ENCODE data around the gene EIF1B. TPM values are rescaled to one million over a fixed set of nuclear protein-coding genes. Genes with fewer than 3 reads are reported as not detected.

Gene EIF1B
- total RNA-seq, 4 donors from 2014 or later = 5.2 to 90.2 (median 25.2) TPM

DNA sequence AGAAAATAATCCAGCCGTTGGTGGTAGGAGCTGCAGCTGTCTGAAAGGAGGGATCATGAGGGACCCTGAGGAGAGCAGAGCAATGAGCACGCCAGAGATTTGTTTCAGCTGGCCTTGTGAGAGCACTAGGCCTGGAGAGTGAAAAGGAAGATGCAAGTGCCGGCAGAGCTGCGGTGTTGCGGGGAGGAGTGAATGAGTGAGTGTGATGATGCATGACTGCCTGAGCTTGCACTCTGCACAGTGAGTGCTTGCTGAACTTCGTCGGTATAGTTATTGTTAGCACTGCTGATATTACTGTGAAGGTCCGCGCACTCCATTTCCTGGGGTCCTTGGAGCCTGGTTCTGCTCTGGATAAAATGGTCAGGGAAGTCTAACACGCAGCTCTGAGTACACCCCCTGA is 23.2 kb downstream of the EIF1B start:
- H3K9me3 ChIP-seq = no peaks in the 10 kb centered on the region
- no peak overlapping the region for H3K27ac ChIP-seq
- no peaks in the 10 kb centered on the region for H3K4me1 ChIP-seq
- H3K4me3 ChIP-seq = no peak overlapping the region
- WGBS, 2 donors (ENCODE audit: low coverage in 1 of 2) = 85 to 96% methylated on average over 4 to 10 of the region's 10 CpGs
- in situ Hi-C loops (cut with MboI; ENCODE audit: low pct_ligation_motif_present in 1 of 4, low pct_unique_long_range_greater_than_20kb in 1 of 4, low sequenced_read_pairs in 3 of 4) = loop anchor here (25.0 kb wide), 2 partner anchors 255 to 1555 kb away; no protein-coding TSS in a partner anchor
- H3K27me3 ChIP-seq = no peaks in the 10 kb centered on the region
- TF ChIP-seq POLR2A (IDR thresholded peaks at IDR 0.05) (no peak), POLR2AphosphoS5 (IDR thresholded peaks at IDR 0.05) (no peak), EP300 (IDR thresholded peaks at IDR 0.05; ENCODE audit: low read depth) (no peak)
- TF ChIP-seq, protein P1, sequence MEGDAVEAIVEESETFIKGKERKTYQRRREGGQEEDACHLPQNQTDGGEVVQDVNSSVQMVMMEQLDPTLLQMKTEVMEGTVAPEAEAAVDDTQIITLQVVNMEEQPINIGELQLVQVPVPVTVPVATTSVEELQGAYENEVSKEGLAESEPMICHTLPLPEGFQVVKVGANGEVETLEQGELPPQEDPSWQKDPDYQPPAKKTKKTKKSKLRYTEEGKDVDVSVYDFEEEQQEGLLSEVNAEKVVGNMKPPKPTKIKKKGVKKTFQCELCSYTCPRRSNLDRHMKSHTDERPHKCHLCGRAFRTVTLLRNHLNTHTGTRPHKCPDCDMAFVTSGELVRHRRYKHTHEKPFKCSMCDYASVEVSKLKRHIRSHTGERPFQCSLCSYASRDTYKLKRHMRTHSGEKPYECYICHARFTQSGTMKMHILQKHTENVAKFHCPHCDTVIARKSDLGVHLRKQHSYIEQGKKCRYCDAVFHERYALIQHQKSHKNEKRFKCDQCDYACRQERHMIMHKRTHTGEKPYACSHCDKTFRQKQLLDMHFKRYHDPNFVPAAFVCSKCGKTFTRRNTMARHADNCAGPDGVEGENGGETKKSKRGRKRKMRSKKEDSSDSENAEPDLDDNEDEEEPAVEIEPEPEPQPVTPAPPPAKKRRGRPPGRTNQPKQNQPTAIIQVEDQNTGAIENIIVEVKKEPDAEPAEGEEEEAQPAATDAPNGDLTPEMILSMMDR (IDR thresholded peaks at IDR 0.05) = no peak
- no peak for DNase-seq
- intact Hi-C loops (cut with DNase I; ENCODE audit: low total_unique reads) = no loop called here
- no peaks in the 10 kb centered on the region for H3K36me3 ChIP-seq

DNA sequence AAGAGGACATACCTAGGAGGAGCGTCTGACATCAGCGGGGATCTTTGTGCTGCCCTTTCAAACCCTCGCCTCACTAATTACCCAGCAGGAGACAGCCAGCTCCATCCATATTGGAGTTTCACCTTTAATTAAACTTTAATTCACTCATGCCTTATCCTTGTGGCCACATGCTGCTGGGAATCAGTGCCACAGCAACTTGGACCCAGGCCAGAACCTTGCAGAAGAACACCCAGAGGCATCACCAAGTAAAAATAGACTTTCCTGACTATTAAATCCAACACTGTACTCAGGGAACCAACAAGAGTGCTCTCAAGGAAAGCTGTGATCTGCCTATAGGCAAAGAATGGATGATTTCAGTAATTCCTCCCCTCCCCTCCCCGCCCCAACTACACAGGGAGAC is 23.9 kb downstream of the EIF1B start:
- in situ Hi-C loops (cut with MboI; ENCODE audit: low pct_ligation_motif_present in 1 of 4, low pct_unique_long_range_greater_than_20kb in 1 of 4, low sequenced_read_pairs in 3 of 4) = loop anchor here (25.0 kb wide), 2 partner anchors 254 to 1554 kb away; no protein-coding TSS in a partner anchor
- H3K4me3 ChIP-seq = no peak overlapping the region
- no peaks in the 10 kb centered on the region for H3K27me3 ChIP-seq
- H3K4me1 ChIP-seq = no peaks in the 10 kb centered on the region
- intact Hi-C loops (cut with DNase I; ENCODE audit: low total_unique reads) = no loop called here
- H3K36me3 ChIP-seq = no peaks in the 10 kb centered on the region
- WGBS, 2 donors (ENCODE audit: low coverage in 1 of 2) = 80 to 92% methylated on average over 2 to 4 of the region's 4 CpGs
- no peak overlapping the region for H3K27ac ChIP-seq
- H3K9me3 ChIP-seq = no peaks in the 10 kb centered on the region
- DNase-seq = no peak
- TF ChIP-seq POLR2A (IDR thresholded peaks at IDR 0.05) (no peak), EP300 (IDR thresholded peaks at IDR 0.05; ENCODE audit: low read depth) (no peak), POLR2AphosphoS5 (IDR thresholded peaks at IDR 0.05) (no peak)
- TF ChIP-seq, protein P1 (IDR thresholded peaks at IDR 0.05) = no peak

DNA sequence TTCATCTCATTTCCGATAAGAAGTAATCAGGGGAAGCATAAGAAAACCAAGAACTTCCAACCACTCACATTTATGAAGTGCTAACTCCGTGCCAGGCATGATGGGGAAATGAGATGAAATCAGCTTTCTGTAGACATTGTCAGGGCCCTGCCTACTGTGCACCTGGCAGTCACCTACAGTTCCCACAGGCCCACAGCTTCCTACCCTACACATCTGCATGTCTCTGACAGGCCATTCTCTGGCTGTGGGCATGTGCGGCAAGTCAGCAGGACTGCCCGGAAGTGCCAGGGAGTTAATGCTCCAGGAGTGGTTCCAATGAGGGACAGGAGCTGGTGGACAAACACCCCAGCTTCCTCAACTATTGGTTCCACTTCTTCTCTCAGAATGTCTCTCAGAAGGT is 24.3 kb downstream of the EIF1B start:
- in situ Hi-C loops (cut with MboI; ENCODE audit: low pct_ligation_motif_present in 1 of 4, low pct_unique_long_range_greater_than_20kb in 1 of 4, low sequenced_read_pairs in 3 of 4) (loop anchor here (25.0 kb wide), 2 partner anchors 253 to 1553 kb away; no protein-coding TSS in a partner anchor), intact Hi-C loops (cut with DNase I; ENCODE audit: low total_unique reads) (no loop called here)
- Histone ChIP-seq H3K27me3 (no peaks in the 10 kb centered on the region), H3K4me3 (no peak overlapping the region), H3K4me1 (no peaks in the 10 kb centered on the region), H3K36me3 (no peaks in the 10 kb centered on the region), H3K9me3 (no peaks in the 10 kb centered on the region), H3K27ac (no peak overlapping the region)
- no peak for TF ChIP-seq EP300 (IDR thresholded peaks at IDR 0.05; ENCODE audit: low read depth)
- no peak for TF ChIP-seq POLR2A (IDR thresholded peaks at IDR 0.05)
- TF ChIP-seq POLR2AphosphoS5 (IDR thresholded peaks at IDR 0.05) = no peak
- TF ChIP-seq, protein P1 (IDR thresholded peaks at IDR 0.05) = no peak
- 83 to 89% methylated on average over 2 to 4 of the region's 4 CpGs for WGBS, 2 donors (ENCODE audit: low coverage in 1 of 2)
- no peak for DNase-seq

DNA sequence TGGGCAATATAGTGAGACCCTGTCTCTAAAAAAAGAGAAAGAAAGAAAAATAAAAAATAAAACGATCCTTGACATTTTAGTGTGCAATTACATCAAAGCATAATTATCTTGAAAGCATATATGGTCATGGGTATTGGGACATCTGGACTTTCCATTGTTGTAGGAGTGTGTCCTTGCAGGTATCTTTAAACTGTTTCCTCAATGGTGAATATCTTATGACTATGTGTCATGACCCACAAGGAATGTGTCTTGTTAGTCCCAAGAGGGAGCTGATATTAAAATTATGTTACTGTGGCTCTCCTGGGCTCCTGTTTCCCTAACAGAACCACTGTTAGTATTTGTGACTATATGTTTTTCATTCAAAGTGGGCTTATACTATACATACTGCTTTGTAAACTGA is 26.6 kb downstream of the EIF1B start:
- no peak overlapping the region for H3K27ac ChIP-seq
- H3K4me1 ChIP-seq = no peaks in the 10 kb centered on the region
- no peaks in the 10 kb centered on the region for H3K27me3 ChIP-seq
- no peak overlapping the region for H3K4me3 ChIP-seq
- no peaks in the 10 kb centered on the region for H3K9me3 ChIP-seq
- intact Hi-C loops (cut with DNase I; ENCODE audit: low total_unique reads) = no loop called here
- TF ChIP-seq EP300 (IDR thresholded peaks at IDR 0.05; ENCODE audit: low read depth) (no peak), POLR2A (IDR thresholded peaks at IDR 0.05) (no peak), POLR2AphosphoS5 (IDR thresholded peaks at IDR 0.05) (no peak)
- TF ChIP-seq, protein P1 (IDR thresholded peaks at IDR 0.05) = no peak
- no peak for DNase-seq
- in situ Hi-C loops (cut with MboI; ENCODE audit: low pct_ligation_motif_present in 1 of 4, low pct_unique_long_range_greater_than_20kb in 1 of 4, low sequenced_read_pairs in 3 of 4) = loop anchor here (25.0 kb wide), 2 partner anchors 251 to 1551 kb away; no protein-coding TSS in a partner anchor
- H3K36me3 ChIP-seq = no peaks in the 10 kb centered on the region
- 20 to 57% methylated on average over 1 of the region's 1 CpG for WGBS, 2 donors (ENCODE audit: low coverage in 1 of 2)

Measured in transverse colon (tissue), 4 donors.